Medulla oblongata (tissue), 1 donor: Measurements from ENCODE around the gene ATG2B.
A peak's percentile ranks its signal among the peaks of the same experiment; 100 is the strongest.
"Not testable (repeated sequence)": the region's sequence is repeated elsewhere in the genome, so short reads cannot be mapped to it uniquely, and the experiment has no call there.

Source experiments
- DNase-seq: peaks from one replicate; pipeline ENCODE4 v3.0.0-alpha.2; 2015; ENCODE audit errors: extremely low spot score

Gene ATG2B

DNA sequence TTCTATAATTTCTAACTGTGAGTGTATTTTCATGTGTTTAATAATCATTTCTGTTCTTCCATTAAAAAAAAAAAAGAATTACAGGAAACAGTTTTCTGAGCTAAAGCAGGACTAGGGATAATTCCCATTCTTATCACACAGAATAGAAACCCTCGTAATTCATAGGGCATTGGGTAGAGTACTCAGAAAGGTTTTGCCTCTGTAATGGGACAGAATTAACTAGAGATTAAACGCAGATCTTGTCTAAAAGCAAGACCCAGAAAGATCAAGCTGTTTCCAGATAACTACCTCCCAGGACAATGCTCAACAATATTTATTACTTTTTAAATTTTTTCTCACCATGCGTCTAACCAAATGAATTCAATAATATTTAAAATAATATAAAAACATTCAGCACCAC is 10.4 kb upstream of the ATG2B start:
- no peak for DNase-seq

DNA sequence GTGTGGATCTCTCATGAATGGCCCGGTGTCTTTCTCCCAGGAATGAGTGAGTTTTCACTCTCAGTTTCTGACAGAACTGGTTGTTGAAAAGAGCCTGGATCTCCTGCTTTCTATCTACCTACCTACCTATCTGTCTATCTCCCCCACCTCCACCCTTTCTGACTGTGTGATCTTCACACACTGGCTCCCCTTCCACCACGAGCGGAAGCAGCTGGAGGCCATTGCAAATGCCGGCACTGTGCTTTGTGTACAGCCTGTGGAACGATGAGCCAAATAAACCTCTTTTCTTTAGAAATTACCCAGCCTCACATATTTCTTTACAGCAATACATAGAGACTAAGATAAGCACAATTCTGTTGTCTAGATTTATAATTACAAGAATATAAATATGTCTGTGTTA is 7.4 kb upstream of the ATG2B start:
- DNase-seq = no peak

DNA sequence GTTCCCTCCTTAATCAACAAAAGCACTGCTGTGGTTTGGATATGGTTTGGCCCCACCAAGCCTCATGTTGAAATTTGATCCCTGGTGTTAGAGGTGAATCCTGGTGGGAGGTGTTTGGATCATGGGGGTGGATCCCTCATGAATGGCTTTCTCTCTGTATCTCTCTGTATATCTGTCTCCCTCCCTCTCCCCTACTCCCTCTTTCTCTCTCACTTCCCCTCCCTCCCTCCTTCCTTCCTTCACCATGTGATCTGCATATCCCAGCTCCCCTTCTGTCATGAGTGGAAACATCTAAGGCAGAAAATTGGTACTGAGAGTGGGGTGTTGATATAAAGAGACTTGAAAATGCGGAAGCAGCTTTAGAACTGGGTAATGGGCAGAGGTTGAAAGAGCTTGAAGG is 5.4 kb upstream of the ATG2B start:
- no peak for DNase-seq

DNA sequence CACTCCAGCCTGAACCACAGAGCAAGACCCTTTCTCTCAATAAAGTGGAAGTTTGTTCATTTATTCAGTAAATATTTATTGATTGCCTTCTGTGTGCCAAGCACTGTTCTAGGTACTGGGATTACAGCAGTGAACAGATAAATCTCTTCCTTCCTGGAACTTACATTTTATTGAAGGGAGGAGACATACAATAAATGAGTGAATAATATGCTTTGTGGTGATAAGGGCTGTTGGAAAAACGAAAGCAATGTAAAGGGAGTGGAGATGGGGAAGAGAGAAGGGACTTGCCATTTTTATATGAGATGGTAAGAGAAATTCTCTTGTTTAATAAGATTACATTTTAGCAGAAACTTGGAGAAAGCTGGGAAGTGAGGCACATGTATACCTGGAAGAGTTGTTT is 1.8 kb upstream of the ATG2B start:
- DNase-seq = no peak

DNA sequence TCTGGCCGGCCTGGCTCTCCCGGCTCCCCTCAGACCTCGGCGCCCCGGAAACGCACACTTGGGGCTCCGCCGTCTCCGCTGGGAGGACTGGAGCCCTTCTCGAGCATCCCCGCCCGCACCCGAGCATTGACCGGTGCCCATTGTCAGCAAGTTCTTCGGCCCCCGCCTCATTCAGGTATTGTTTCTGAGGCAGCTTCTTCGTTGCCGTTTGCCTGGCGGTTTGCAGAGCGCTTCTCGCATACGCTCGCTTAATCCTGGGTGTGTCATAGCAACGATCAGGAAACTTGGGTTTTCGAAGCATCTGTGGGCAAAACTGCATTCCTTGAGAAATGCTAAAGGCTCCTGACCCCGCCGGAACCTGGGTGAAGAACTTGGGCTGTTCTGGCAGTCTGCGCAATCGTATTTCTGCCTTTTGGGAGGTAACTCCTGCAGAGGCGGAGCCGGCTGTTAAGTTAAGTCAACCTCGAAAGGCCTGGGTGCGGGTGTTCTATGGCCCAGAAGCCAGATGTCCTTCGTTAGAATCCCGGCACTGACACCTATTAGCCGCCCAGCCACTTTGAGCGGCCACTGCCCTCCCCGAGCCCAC is 703 bp upstream of the ATG2B start:
- peak; percentile 20 for DNase-seq

DNA sequence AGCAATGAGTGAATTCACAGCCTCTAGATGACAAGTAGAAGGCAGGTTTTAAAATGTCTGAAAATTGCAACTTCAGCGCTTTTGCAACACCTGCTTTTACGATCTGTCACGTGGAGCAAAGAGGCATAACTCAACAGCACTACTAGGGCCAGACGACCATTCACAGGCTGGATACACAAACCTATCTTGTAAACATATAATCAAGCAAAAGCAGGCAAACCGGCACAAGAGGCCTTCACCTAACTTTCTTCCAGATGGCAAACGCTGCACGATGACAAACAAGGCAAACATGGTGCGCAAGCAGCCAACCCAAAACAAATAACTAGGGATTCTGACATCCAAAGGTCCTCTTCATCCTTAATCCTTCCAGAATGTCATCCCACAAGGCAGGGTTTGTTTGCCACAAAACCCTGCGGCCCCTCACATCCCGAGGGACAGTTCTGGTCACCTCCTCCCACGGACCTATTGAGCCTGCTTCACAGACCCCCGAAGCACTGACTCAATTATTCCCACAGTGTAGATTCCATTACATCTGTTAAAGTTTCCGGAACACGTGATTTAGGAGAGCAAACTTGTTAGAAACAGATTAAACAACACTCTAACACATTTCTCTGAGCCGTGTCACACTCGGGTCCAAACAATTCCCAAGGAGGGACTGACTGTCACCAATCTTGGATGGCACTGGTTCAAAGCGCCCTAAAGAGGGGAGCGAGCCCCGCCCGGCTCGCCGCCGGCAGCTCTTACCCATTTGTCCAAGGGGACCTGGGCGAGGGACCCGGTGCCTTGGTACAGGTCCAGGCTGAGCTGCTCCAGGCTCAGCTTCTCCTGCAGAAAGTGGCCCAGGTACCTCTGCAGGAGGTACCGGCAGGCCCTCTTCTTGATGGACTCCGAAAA is 823 bp downstream of the ATG2B start:
- peak; percentile 44 for DNase-seq

DNA sequence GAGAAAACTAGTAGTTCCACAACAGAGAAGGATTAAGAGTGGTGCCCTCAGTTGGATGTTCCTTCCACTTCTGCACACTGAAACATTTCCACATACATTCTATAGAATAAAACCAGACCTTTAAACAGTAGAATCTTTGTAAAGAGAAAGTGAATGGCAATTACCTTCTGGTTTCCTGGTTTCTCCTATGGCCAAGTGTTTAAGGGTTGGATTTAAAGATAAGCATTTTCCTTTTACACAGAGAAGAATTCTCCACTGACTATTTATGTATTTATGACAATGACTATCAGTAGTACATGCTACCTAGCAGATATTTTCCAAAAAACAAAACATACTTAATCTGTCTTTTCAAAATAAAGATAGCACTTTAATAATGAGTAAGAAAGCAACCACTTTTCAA is 3.2 kb downstream of the ATG2B start:
- no peak for DNase-seq

DNA sequence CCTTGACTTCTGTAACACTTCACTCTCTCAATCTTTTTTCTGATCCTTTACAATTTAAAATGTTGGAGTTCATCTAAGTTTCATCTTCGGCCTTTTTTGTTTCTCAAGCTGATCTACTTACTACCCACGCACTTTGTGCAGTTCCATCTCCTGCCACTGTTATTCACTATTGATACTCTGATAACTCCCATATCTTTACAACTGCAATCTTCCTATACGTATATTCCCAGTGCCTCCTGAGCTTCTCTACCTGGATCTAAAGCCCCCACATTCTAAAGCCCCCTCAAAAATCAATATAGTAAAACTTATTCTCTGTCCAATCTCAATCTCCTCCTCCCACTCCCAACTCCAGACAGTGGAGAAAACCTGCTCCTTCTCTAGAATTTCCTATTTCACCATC is 5.9 kb downstream of the ATG2B start:
- no peak for DNase-seq

DNA sequence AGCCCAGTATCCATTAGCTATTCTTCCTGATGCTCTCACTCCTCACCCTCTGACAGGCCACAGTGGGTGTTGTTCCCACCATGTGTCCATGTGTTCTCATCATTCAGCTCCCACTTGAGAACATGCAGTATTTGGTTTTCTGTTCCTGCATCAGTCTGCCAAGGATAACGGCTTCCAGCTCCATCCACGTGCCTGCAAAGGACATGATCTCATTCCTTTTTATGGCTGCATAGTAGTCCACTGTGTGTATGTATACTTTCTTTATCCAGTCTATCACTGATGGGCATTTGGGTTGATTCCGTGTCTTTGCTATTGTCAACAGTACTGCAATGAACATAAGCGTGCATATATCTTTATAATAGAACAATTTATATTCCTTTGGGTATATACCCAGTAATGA is 8.9 kb downstream of the ATG2B start:
- DNase-seq = no peak

DNA sequence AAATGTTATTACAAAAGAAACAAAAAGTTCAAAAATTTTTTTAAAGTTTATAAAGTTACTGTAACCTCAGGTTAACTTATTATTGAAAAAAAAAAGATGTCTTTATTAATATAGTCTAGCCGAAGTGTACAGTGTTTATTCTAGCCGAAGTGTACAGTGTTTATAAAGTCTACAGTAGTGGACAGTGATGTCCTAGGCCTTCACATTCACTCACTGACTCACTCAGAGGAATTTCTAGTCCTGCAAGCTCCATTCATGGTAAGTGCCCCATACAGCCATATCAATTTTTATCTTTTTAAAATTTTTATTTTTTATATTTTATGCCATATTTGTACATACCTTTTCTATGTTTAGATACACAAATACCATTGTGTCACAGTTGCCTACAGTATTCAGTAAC is 10.4 kb downstream of the ATG2B start:
- DNase-seq = no peak

DNA sequence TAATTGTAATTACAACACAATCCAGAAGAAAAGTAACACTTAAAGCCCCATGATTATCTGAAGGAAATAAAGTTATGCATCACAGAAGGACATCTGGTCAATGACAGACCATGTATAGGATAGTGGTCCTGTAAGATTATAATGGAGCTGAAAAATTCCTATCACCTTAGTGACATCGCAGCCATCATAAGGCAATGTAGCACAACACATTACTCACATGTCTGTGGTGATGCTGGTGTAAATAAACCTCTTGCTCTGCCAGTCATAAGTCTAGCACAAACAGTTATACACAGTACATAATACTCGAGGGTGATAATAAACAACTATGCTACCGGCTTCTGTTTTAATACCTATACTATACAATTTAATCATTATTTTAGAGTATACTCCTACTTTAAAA is 11.2 kb downstream of the ATG2B start:
- no peak for DNase-seq

DNA sequence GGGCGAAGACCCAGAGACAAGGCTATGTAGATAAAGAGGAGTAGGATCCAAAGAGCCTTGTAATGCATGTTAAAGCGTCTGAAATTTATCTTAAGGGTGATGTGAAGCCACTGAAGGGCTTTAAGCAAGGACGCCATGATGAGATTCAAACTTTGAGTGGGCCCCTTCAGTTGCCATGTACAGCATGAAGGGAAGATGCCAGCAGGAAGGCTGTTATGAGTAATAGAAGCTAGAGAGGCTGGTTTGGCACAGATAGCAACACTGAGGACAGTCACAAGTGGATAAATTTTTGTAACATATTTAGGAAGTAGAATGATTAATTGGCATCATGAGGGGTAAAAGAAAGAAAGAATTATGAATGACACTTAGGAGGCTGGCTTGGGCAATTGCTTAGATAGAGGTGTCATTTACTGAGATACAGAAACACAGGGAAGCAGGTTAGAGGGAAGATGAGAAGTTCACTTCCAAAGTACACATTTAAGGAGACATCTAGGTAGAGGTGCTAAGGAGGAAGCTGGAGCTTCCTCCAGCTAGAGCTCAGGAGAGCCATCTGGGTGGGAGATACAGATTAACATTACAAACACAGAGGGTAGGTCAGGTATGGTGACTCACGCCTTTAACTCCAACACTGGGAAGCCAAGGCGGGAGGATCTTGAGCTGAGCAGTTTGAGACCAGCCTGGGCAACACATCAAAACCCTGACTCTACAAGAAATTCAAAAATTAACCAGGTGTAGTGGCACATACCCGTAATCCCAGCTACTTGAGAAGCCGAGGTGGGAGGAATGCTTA is 13.7 kb downstream of the ATG2B start:
- no peak for DNase-seq

DNA sequence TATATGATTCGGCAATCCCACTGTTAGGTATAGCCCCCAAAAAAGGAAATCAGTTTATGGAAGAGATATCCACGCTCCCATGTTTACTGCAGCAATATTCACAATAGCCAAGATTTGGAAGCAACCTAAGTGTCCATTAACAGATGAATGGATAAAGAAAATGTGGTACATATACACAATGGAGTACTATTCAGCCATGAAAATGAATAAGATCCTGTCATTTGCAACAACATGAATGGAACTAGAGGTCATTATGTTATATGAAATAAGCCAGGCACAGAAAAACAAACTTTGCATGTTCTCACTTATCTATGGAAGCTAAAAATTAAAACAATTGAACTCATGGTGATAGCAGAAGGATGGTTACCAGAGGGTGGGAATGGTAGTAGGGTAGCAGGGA is 15.2 kb downstream of the ATG2B start:
- DNase-seq = not testable (repeated sequence)

DNA sequence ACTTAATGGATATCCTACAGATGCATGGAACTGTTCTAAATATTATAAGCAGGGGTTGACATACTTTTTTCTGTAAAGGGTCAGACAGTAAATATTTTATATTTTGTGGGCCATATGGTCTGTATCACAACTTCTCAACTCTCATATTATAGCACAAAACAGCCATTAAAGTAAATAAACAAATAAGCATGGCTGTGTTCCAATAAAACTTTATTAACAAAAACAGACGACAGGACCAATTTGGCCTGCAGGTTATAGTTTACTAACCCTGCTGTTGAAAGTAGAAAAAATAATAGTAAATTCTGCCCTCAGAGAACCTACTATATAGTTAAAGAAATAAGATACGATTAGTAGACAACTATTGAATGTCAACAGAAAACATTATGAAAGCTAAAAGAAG is 17.5 kb downstream of the ATG2B start:
- no peak for DNase-seq

DNA sequence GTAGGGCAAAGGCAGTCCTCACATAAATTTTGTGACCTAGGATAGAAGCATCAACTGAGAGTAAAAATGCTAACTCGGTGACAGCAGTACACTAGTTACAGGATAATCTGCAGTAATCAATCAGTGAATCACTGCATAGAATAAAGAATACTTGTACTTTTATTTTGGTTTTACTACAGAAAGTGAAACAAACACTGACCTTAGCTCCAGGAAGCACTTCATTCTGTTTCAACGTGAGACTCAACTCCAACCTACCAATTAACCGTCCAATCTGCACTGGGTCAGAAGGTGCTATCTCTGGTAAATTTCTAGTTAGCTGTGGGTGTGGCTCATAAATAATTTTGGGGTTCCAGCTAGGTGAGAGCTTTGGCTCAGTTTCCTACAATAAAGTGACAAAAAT is 21.8 kb downstream of the ATG2B start:
- DNase-seq = no peak

DNA sequence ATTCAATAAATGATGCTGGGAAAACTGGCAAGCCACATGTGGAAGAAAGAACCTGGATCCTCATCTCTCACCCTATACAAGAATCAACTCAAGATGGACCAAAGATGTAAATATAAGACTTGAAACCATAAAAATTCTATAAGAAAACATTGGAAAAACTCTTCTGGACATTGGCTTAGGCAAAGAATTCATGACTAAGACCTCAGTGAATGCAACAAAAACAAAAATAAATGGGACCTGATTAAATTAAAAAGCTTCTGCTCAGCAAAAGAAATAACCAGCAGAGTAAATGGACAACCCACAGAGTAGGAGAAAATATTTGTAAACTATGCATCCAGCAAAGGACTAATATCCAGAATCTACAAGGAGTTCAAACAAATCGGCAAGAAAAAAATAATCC is 24.6 kb downstream of the ATG2B start:
- DNase-seq = no peak

DNA sequence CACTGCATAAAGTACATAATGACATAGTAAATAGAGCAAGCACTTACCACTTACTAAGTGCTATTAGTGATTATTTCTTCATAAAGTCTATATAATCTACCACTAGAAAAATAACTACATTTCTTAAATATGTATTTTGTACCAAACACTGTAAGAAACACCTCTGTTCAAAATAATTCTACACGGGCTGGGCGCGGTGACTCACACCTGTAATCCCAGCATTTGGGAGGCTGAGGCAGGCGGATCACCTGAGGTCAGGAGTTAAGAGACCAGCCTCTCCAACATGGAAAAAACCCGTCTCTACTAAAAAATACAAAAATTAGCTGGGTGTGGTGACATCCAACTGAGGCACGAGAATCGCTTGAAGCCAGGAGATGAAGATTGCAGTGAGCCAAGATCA is 38.9 kb downstream of the ATG2B start:
- DNase-seq = no peak

DNA sequence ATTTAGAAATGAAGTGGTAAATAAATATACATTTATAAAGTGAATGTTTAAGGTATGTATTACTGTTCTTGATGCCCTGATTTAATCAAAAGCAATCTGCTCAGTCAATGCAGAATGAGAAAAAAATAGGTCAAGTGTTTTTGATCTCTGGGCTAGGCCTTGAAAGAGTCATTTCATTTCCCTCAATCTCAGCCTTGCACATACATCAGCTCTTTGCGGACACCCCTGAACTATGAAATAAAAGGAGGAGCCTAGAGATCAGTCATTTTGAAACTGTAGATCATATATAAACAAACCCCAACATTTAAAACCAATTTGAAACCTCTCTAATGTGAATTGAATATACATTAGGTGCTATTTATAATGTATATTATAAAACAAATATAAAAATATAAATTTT is 42.5 kb downstream of the ATG2B start:
- DNase-seq = no peak

DNA sequence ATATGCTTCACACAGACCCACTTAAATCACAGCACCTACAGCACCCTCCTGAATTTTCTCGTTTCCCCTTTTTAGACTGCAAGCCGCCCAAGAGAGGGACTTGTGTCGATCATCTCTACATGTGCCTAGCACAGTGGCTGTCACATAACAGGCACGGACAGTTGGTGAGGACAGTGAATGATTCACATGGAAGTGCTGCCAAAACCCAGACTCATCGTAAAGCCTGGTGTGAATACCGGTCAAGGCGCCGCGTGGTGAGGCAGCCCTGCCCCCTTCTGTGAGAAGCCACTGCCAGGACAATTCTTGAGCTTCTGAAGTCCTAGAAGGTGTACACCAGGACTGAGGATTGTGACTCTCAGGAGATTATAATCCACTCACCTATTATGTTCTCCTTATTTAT is 44.3 kb downstream of the ATG2B start:
- no peak for DNase-seq

DNA sequence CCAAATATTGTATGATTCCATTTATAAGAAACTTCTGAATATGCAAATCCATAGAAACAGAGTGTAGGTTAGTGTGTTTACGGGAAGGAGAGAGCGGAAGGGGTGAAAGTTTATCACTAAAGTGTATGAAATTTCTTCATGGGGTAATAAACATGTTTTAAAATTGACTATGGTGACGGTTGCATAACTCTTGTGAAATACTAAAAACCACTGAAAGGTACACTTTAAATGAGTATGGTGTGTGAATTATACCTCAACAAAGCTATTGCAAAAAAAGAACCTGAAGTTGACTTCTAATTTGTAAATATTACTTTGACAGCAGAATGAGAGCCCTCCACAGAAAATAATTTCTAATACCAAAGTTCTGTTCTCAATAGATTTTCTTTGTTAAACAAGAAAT is 47.1 kb downstream of the ATG2B start:
- no peak for DNase-seq

DNA sequence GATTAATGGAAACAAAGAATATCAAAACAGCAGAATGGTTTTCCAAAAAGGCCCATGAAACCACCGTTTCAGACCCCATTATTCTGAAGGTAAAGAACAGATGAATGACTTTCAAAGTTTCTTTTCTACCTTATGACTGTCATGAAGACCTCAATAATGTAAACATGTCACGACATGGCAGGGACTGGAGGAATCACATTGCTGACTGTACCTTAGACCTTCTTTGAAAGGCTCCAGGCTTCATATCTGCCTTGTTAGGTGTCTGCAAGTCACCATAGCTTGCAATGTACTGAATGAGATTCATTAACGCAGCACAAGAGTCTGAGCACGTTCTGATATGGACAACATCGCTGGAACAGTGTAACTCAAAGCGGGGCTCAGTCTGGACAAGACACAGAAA is 52.2 kb downstream of the ATG2B start:
- no peak for DNase-seq

DNA sequence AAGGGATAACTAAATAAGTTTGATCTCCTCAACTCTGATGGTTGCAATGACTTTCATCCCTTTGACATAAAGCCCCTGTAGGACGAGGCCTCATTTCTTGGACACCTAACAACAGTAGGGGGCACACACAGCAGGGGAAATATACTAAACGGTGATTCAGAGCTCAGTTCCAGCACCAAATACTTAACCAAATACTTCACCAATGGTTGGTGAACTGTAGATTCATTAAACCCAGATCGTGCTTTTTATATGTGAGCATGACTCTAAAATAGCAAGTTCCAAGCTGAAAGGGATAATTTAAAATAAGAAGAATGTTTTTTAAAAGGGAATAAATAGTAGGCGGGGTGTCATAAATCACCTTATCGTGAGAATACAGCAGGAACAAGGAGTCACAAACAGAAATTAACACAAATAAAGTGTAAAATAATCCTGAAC is 53.2 kb downstream of the ATG2B start:
- no peak for DNase-seq
